HG03571 (cell line): ENCODE results near the gene CBX5.
"Not testable (repeated sequence)": the region's sequence is repeated elsewhere in the genome, so short reads cannot be mapped to it uniquely, and the experiment has no call there.

Source experiments
- ATAC-seq: cut with Tn5 transposase; IDR thresholded peaks from one replicate; pipeline ENCODE4 v1.9.1; 2021; ENCODE audit not compliant: unreplicated experiment

The CBX5 gene

DNA sequence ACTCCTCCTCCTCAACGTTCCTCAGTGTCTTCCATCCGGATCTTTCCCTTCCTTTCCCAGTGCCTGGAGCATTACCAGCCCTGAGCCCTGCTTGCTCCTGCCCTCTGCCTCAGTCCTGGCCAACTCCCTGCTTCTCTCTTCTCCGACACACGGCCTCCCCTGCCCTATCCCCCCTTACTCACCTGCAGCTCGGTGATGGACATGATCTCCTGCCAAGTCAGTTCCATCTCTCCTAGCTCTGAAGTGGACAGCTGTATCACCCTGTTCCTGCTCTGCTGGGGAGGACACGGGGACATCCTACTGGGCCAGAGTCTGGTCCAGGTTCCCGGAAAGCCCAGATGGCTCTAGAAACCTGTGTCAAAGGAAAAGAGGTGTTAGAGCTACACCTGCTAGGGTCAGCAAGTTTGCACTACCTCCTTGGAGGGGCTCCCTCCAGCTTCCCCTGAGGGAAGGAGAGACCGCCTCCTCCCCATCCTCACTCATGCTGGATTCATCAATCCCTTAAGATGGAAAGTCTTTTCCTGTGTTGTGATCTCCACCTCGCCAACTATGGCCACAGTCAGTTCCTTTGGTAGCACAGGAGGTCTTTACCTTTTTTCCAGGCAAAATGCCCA lies 15.1 kb upstream of the CBX5 start:
- no peak for ATAC-seq

DNA sequence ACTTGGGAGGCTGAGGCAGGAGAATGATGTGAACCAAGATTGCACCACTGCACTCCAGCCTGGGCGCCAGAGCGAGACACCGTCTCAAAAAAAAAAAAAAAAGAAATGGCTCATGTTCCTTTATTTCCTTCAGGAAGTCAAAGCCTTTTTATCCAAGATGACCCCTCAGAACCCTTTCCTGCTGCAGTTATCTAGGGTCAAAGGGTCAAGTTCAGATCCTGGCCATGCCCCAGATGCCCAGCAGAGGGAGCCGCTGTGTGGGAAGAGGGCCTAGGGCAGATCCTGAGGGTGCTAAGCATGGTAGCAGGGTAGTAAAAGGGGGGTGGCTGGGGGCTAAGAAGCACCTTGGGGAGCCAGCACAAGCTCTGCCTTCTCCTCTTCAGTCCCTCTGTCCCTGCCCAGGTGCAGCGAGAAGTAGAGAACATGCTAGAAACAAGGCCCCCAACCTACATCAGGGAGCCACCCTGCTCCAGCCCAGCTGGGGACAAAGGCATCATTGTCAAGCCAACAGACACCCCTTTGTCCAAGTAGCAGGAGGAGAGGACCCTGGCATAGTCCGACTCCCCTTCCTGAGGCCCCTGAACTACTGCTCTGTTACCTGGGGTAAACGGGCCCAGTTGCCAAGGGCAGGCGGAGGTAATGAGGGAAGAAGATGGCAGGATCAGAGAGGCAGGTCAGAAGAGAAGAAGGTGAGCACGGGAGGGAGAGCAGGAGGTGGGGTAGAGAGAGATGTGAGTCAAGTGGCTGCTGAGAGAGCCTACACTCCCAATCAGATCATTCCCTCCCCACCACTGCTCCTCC lies 14.4 kb upstream of the CBX5 start:
- ATAC-seq = no peak

DNA sequence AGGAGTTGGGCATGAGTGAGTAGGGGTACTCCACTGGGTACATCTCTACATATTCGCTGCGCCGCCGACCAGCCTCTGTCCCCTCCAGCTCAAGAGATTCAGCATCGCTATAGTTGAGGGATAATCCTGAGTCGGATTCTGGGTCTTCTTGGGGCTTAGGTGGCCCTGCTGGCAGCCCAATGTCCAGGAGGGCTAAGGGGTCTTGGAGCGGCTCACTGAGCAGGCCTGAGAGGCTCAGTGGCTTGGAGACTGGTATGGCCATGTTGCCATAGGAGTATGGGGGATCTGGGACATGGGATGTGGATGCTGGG lies 13.0 kb upstream of the CBX5 start:
- no peak for ATAC-seq

DNA sequence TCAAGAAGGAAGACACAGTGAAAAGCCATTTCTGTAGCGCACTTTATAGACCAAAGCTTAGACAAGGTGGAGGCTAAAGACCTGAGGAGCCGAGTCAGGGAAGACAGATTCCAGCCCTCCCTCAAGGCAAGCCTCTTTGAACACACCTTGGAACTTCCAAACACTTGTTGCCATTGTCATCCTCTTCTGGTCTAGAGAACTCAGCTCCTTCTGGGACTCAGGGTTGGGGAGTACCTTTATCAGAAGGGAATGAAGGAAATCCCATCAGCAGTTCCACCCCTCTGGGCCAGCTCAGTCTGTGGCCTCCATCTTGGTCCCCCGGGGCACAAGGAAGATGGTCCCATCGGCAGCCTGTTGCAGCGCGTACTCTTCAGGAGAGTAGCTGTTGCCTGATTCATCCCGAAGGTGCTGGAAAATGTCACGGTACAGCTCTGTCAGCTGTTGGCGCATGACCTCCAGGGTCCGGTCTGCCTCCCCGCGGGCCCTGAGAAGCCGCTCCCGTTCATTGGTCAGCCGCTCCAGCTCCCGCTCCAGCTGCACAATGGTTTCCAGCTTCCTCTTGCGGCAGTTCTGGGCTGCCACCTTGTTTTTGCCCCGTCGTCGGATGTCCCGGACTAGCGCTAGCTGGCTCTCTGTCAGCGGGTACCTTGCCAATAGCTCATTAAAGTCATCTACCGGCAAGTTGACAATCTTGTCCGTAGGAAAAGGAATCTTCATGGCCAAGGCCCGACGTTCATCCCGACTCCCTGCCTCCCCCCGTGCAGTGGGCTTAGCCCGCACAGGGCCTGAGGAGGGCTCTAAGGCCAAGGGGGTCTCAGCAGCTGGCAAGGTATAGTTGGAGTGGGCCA lies 12.4 kb upstream of the CBX5 start:
- no peak for ATAC-seq

DNA sequence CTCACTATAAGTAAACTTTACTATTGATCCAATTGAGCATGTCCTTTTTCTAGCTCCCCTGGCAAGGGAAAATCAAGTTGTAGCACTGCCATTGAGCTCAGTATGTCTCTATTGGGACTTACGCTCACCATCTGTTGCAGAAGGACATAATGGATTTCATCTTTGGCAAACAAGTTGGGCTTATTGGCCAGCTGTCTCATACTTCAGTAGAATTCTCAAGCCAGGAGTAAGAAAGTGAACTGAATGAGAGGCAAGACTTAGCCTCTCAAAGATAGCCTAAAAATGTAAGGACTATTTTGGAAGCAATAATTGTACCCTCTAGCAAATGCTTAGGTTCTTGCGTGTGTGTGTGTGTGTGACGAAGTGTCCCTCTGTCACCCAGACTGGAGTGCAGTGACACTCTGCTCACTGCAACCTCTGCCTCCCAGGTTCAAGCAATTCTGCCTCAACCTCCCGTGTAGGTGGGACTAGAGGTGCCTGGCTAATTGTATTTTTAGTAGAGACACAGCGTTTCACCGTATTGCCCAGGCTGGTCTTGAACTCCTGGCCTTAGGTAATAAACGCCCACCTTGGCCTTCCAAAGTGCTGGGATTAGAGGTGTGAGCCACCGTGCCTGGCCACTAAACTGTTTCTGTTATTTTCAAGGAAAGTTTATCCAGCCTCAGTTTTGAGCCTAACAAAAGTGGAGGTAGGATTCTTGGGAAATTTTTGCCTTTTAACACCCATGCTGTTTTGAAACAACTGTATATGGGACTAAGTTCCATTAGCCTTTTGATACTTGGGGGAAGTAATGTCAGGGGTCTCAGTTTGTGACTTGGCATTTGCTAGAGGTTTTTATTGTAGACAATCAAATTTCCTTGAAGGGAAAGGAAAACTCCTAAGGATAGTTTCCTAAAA lies 7.6 kb upstream of the CBX5 start:
- no peak for ATAC-seq

DNA sequence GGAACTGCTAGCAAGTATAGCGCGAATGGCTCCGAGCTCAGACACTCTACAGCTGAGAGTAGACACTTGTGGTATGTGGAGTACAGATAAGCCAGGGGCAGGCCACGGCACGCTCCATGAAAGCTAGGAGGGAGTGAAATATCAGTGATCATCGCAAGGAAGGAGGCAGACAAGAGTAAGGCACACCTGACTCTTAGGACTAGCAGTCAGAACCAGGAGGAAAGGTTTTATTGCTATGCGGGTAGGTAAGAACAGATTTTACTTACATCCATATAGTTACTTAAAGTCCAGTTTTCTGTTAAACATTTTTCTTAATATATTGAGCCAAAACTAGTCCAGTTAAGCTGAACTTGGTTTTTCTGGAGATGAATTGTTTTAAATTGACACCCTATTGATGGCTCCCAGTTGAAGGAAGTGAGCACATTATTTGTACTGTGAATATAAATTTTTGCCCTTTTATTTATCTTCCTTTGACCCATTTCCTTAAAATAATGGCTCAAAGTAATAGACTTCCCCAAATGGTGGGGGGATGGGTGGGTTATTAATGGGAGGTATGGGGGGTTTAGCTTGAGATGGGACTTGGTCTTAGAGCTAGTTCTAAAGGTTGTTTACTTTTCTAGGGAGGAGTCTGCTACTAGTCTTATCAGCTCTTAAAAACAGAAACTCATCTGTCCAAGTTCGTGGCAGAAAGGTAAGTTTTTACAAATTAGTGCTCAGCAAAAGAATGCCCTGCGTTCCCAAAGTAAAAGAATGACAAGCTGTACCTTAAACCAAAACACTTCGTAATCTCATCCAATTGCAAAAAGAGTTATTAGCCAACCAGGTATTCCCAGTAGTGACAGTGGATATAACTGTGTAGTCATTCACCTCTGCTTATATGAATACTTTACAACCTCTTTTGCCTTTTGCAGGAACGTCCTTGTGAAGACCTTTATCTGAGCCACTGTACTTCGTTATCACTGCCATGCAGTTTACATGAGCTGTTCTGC lies 6.4 kb upstream of the CBX5 start:
- ATAC-seq = no peak

DNA sequence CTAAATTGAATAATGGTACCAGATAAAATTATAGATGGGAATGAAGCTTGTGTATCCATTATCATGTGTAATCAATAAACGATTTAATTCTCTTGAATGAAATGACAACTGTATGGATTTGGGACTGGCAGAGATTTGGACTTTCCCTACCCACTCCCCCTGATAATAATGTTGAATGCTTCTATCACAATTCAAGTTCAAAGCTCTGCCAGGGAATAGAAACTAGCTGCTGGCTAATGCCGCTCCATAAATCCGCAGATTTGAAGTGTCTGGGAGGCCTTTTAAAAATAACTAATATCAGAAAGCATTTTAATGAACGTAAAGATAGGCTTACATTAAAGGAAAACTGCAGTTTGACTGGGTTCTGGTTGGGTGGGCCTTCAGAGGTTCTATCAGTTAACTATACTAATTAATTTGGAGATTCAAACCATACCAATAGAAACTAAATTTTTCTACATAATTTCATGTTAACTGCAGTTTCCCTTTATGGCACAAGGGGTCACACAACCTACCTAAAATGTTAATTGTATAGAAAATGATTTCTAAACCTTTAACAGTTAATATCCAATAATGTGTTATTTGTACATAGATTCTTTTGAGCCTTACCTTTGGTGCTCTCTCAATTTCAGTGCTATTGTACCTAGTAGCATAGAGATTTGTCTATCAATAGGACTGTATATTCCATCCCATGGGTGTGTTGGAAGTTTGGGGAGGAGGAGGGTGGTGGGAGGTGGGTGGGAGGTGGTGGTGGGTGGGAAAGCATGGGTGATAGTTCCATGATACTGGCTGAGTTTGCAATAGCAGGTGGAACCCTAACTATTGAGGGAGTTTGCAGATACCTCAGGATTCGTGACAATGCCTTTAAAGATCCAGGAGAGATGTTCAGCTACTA lies 5.5 kb upstream of the CBX5 start:
- no peak for ATAC-seq

DNA sequence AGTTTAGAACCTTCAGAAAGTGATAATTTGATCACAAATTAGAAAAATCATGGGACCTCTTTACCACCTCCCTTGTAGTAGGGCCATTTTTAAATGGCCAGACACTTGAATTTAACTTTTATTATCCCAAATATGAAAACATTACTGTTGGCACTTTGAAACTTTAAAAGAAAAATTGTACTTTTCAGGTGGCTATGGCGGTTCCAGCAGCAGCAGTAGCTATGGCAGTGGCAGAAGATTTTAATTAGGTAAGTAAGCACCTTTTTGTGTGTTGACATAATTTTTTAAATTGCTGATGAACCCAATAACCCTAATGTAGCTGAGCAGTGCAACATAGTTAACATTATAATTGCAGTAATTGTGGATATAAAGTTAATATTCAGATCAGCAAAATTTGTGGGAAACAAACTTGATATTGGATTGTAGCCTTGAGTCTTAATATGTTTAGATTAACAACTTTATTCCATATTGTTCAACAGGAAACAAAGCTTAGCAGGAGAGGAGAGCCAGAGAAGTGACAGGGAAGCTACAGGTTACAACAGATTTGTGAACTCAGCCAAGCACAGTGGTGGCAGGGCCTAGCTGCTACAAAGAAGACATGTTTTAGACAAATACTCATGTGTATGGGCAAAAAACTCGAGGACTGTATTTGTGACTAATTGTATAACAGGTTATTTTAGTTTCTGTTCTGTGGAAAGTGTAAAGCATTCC lies 4.3 kb upstream of the CBX5 start:
- not testable (repeated sequence) for ATAC-seq

DNA sequence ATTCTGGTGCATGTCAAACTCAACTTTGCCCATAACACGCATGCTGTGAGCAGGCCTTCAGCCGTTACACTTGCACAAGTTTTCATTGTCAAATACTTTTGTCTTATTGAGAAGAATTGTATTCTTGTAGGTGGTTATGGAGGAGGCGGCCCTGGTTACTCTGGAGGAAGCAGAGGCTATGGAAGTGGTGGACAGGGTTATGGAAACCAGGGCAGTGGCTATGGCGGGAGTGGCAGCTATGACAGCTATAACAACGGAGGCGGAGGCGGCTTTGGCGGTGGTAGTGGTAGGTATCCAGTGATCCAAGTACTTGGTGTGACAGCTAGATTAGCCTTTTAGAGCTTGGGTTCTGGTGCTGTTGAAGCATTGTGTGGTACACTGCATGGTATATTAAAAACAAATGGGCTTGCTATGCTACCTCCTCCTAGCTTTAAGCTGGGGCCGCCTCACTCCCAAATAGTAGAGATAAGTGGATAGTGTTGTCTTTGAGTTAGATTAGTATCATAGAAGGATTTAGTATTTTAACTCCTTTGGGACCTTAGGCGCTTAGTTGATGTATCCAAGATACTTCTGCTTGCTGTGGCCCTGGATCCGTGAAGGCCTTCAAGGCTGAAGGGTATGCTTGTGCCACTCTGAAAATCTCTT lies 3.1 kb upstream of the CBX5 start:
- no peak for ATAC-seq

DNA sequence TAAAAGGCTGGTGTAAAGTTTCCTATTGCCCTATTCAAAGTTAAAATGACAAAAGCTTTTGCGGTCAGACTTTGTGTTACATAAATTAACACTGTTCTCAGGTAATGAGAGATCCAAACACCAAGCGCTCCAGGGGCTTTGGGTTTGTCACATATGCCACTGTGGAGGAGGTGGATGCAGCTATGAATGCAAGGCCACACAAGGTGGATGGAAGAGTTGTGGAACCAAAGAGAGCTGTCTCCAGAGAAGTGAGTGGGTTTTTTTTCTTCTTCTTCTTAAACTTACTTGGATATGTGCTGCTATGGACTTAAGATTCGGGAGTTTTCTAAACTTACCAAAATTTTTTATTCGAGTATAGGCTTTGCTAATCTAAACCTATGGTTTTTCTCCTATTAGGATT lies 1.8 kb upstream of the CBX5 start:
- not testable (repeated sequence) for ATAC-seq

DNA sequence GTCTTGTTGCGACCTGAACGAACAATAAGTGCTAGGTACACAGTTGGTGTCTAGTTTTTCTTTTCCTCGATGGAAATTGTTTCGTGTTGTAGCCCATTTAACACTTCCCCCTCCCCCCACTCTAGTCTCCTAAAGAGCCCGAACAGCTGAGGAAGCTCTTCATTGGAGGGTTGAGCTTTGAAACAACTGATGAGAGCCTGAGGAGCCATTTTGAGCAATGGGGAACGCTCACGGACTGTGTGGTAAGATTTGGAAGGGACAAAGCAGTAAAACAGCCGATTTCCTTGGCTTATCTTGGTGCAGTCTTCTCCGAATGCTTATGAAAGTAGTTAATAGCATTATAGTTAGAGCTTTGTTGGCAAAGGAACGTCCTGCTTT lies 1.3 kb upstream of the CBX5 start:
- not testable (repeated sequence) for ATAC-seq

DNA sequence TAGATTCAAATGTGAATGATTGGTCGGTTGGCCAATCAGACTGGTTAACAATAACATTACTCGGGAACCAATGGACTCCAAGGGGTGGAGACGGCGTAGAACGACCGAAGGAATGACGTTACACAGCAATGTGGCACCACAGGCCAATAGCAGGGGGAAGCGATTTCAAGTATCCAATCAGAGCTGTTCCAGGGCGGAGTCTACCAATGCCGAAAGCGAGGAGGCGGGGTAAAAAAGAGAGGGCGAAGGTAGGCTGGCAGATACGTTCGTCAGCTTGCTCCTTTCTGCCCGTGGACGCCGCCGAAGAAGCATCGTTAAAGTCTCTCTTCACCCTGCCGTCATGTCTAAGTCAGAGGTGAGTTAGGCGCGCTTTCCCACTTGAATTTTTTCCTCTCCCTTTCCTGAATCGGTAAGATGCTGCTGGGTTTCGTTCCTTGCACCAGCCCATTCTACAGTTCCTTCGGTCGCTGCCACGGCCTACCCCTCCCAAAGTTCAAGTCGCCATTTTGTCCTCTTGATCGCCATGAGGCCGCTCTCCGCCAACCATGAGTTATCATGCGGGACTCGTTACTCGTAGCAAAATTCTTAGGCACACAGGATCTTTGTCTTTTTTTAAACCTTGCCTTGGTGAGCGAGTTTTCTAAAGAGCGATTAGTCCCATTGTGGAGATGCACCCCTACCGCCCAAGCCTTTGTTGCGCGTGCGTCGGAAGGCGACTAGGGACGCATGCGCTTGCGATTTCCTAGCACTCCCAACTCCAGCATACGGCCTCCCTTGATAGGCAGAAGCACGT lies 742 bp upstream of the CBX5 start, which contains the start of gene HNRNPA1:
TSS of gene HNRNPA1 (plus strand) at position 259 of the 793 bp plus-strand sequence. CDS start at position 341, 82 bp downstream.
- ATAC-seq = peak; percentile 87

DNA sequence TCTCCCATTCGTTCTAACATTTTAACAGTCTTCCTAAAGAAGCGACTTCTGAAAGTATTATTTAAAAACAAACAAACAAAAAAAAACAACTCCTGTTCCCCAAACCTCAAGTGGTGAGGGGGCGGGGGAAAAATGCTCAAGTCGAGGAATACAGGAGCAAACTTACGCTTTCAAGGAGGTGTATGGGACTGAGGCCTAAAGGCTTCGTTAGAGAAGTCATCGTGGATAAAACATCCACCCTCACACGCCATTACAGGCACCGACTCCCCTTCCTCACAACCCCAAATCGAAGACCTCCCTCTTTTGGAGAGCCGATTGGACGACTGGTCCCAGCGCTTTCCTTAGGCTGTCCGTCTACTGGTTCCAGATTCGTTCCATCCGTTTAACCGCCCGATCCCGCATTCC lies 693 bp downstream of the CBX5 start:
- no peak for ATAC-seq

DNA sequence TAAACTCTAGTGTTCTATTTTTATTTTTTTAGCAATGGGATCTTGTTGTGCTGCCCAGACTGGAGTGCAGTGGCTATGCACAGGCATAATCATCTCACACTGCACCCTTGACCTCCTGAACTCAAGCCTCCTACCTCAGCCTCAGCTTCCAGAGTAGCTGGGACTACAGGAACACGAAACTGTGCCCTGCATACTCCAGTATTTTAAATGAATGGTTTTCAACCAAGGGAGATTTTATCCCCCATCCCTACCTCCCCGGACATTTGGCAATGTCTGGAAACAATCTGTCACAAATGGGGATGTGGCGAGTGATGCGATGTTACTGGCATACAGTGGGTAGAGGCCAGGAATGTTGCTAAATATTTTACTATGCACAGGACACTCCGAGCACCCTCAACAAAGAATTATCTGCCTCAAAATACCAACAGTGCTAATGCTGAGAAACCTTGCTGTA lies 2.1 kb downstream of the CBX5 start:
- ATAC-seq = no peak

DNA sequence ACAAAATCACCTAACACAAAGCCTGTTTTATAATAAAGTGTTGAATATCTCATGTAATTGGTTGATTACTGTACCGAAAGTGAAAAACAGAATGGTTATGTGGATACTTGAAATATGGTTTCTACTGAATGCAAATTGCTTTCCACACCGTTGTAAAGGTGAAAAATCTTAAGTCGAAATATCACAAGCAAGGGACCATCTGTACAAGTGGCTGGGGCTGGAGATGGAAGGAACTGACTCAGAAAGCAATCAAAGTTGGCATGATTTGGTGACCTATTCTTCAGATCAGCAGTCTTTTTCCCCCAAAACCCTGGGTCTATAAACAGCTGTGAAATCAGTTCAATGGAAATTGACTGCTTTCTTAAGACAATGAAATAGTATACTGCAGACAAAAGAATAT lies 3.6 kb downstream of the CBX5 start:
- ATAC-seq = no peak

DNA sequence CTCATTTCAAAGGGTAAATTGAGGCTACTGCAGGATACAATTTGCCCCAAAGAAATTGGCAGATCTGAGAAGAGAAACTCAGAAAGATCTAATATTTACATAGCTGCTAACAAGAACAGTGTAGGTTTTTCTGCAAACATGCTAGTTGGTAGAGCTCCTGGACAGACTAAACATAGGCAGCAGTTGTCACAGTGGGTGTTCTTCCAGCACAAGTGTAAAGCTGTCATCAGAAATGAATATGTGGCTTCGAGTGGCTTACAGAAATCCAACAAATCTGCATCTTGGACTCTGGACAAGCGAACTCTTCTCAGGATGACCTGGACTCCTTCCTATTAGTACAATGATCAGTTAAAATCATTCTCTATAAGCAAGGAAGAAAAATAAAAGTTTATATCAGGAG lies 5.9 kb downstream of the CBX5 start:
- no peak for ATAC-seq

DNA sequence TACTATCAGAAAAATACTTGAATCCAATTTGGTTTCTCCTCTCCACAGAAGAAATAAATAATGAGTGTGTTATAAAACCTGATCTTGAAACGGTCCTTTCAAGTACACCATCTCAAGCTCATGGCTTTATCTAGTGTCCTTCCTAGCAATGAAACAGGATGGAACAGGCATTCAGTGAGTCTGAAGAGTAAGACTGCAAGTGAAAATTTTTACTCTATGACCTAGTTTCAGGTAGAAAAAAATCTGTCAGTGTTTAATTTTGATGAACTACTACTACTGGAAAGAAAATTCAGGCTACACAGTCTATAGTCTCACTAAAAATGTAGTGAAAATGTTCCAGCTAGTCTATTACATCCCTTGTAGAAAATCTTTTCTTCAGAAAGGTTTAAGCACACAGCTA lies 7.7 kb downstream of the CBX5 start:
- ATAC-seq = no peak
